SH-SY5Y (cell line): Measurements from ENCODE around the gene ARVCF.

ENCODE experiments used
- GATA2 ChIP-seq: IDR thresholded peaks from 2 replicates; pipeline ENCODE4 v1.6.1; 2011; ENCODE audit warnings: mild to moderate bottlenecking, low read depth, low read length
- GATA3 ChIP-seq: IDR thresholded peaks from 2 replicates; pipeline ENCODE4 v1.6.1; 2011; ENCODE audit warnings: low read depth, mild to moderate bottlenecking, low read length, moderate library complexity

DNA sequence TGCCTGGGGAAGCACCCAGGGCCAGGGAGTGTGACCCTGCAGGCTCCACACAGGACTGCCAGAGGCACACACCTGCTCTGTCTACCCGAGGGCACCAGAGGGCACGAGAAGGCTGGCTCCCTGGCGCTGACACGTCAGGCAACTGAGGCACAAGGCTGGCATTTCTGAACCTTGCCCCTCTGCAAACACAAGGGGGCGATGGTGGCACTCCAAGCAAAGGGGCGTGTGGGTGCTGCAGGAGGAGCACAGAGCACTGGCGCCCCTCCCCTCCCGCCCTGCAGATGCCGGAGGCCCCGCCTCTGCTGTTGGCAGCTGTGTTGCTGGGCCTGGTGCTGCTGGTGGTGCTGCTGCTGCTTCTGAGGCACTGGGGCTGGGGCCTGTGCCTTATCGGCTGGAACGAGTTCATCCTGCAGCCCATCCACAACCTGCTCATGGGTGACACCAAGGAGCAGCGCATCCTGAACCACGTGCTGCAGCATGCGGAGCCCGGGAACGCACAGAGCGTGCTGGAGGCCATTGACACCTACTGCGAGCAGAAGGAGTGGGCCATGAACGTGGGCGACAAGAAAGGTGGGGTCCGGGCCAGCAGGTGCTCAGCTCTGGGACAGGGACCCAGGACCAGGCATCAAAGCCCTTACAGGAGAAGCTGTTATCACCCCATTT lies 54.2 kb downstream of the ARVCF start:
- TF ChIP-seq GATA3 (no peak), GATA2 (no peak)
